H1 (cell line): ENCODE data around the gene BCAS3. TPM values are rescaled to one million over a fixed set of nuclear protein-coding genes. Genes with fewer than 3 reads are reported as not detected.

Experiments used
- CTCF ChIA-PET: fragments of 300-600 bp; sonication (Branson Sonifier 250); formaldehyde crosslinking; loops from one replicate; lab custom pipeline; 2021; ENCODE audit not compliant: partially characterized antibody; lab: Charles Lee
- POLR2A ChIA-PET: fragments of 300-600 bp; sonication (Branson Sonifier 250); formaldehyde crosslinking; loops from one replicate; lab custom pipeline; 2021; ENCODE audit warnings: inconsistent platforms; ENCODE audit not compliant: partially characterized antibody; lab: Charles Lee
- DNase-seq, 2 experiments: peaks; one replicate each; pipeline versions ENCODE4 v3.0.0 to v3.0.0-alpha.2; 2010 to 2022; ENCODE audit warnings: low spot score in 2 of 2, low read depth in 1 of 2, mixed read lengths in 1 of 2
- FAIRE-seq: peaks from 2 replicates; lab custom pipeline; 2011; peaks lifted over from hg19 to GRCh38; lab: Jason Lieb, UNC
- H2AFZ ChIP-seq: 2 replicates; pipeline ENCODE4 v1.8.1; 2012; ENCODE audit warnings: low read length, inconsistent platforms
- H2AK5ac ChIP-seq: 2 replicates; pipeline ENCODE4 v1.6.1; 2013; ENCODE audit warnings: low read depth, low read length
- H2BK120ac ChIP-seq: replicated peaks from 2 replicates; pipeline ENCODE3; 2013; ENCODE audit warnings: low read depth, low read length, inconsistent platforms
- H2BK12ac ChIP-seq: 2 replicates; pipeline ENCODE4 v1.6.1; 2013; ENCODE audit warnings: low read depth, low read length
- H2BK15ac ChIP-seq: 2 replicates; pipeline ENCODE4 v1.6.1; 2013; ENCODE audit warnings: low read length
- H2BK20ac ChIP-seq: 2 replicates; pipeline ENCODE4 v1.6.1; 2013; ENCODE audit warnings: low read length
- H2BK5ac ChIP-seq: 2 replicates; pipeline ENCODE4 v1.6.1; 2013; ENCODE audit warnings: low read depth, low read length
- H3K14ac ChIP-seq: 2 replicates; pipeline ENCODE4 v1.6.1; 2013; ENCODE audit warnings: inconsistent platforms; ENCODE audit not compliant: insufficient read length
- H3K18ac ChIP-seq: 2 replicates; pipeline ENCODE4 v1.6.1; 2013; ENCODE audit warnings: low read length; ENCODE audit errors: extremely low read depth
- H3K23ac ChIP-seq: 2 replicates; pipeline ENCODE4 v1.6.1; 2013; ENCODE audit warnings: inconsistent platforms; ENCODE audit not compliant: insufficient read length
- H3K23me2 ChIP-seq: 2 replicates; pipeline ENCODE4 v1.6.1; 2013; ENCODE audit warnings: low read depth, low read length
- H3K27ac ChIP-seq: 2 replicates; pipeline ENCODE4 v1.6.1; 2011; ENCODE audit warnings: low read depth, low read length, inconsistent platforms
- H3K27me3 ChIP-seq, 4 experiments: replicated peaks in 1 of 4; 1 replicate in 1 of 4; 2 replicates in 3 of 4; pipeline versions ENCODE4 v1.6.1 to v1.8.1; 2011 to 2013; ENCODE audit warnings: low read length in 3 of 4, mild to moderate bottlenecking in 3 of 4, inconsistent platforms in 2 of 4, mixed read lengths in 2 of 4, moderate library complexity in 1 of 4; ENCODE audit not compliant: control insufficient read depth in 3 of 4, insufficient read depth in 3 of 4; ENCODE audit errors: extremely low read depth in 1 of 4
- H3K36me3 ChIP-seq, 4 experiments: 2 replicates each; pipeline versions ENCODE4 v1.6.1 to v1.8.1; 2011 to 2013; ENCODE audit warnings: mild to moderate bottlenecking in 4 of 4, low read length in 3 of 4, moderate library complexity in 2 of 4, control low read depth in 1 of 4, inconsistent platforms in 1 of 4; ENCODE audit not compliant: insufficient read depth in 4 of 4, control insufficient read depth in 2 of 4
- H3K4ac ChIP-seq: replicated peaks from 2 replicates; pipeline ENCODE3; 2013; ENCODE audit warnings: low read length, low read depth, mixed read lengths, inconsistent platforms; ENCODE audit not compliant: insufficient read length
- H3K4me1 ChIP-seq, 4 experiments: replicated peaks in 1 of 4; 1 replicate in 1 of 4; 2 replicates in 3 of 4; pipeline versions ENCODE4 v1.6.1 to v1.8.1; 2011 to 2013; ENCODE audit warnings: low read length in 3 of 4, inconsistent platforms in 2 of 4, mixed read lengths in 1 of 4; ENCODE audit not compliant: insufficient read depth in 4 of 4, control insufficient read depth in 3 of 4
- H3K4me2 ChIP-seq, 2 experiments: 2 replicates each; pipeline versions ENCODE4 v1.6.1 to v1.8.1; 2011 to 2013; ENCODE audit warnings: low read depth in 2 of 2, low read length in 2 of 2, control low read depth in 1 of 2, inconsistent platforms in 1 of 2, mild to moderate bottlenecking in 1 of 2; ENCODE audit not compliant: insufficient read depth in 1 of 2
- H3K4me3 ChIP-seq, 4 experiments: fragments of 200-600, 300-600 bp in 1 of 4; sonication (generic), shearing (Covaris generic), sonication (Bioruptor Twin) in 1 of 4; 2 replicates each; pipeline versions ENCODE4 v1.5.1 to v1.8.1; 2011 to 2016; ENCODE audit warnings: low read length in 4 of 4, low read depth in 3 of 4, control low read depth in 2 of 4, inconsistent platforms in 2 of 4, mild to moderate bottlenecking in 2 of 4, mixed read lengths in 1 of 4, moderate library complexity in 1 of 4; ENCODE audit not compliant: insufficient read depth in 2 of 4; ENCODE audit errors: extremely low read depth in 1 of 4
- H3K56ac ChIP-seq: replicated peaks from 2 replicates; pipeline ENCODE3; 2013; ENCODE audit warnings: low read depth, mild to moderate bottlenecking, mixed read lengths, low read length, inconsistent platforms; ENCODE audit not compliant: insufficient read length
- H3K79me1 ChIP-seq: 2 replicates; pipeline ENCODE4 v1.6.1; 2013; ENCODE audit warnings: low read depth, low read length, control low read depth
- H3K79me2 ChIP-seq, 2 experiments: 2 replicates each; pipeline versions ENCODE4 v1.6.1 to v1.8.1; 2012 to 2013; ENCODE audit warnings: low read length in 2 of 2, mild to moderate bottlenecking in 2 of 2, inconsistent platforms in 1 of 2; ENCODE audit not compliant: insufficient read depth in 2 of 2, control insufficient read depth in 1 of 2
- H3K9ac ChIP-seq, 4 experiments: replicated peaks in 1 of 4; 1 replicate in 1 of 4; 2 replicates in 3 of 4; pipeline versions ENCODE4 v1.6.1 to v1.8.1; 2011 to 2013; ENCODE audit warnings: low read depth in 3 of 4, low read length in 3 of 4, control low read depth in 2 of 4, mild to moderate bottlenecking in 2 of 4, moderate library complexity in 2 of 4, inconsistent platforms in 1 of 4; ENCODE audit errors: extremely low read depth in 1 of 4
- H3K9me3 ChIP-seq, 2 experiments: 2 replicates each; pipeline versions ENCODE4 v1.6.1 to v1.8.1; 2012 to 2013; ENCODE audit warnings: mild to moderate bottlenecking in 2 of 2, moderate library complexity in 2 of 2, control low read depth in 1 of 2, inconsistent platforms in 1 of 2, low read depth in 1 of 2, low read length in 1 of 2, mixed read lengths in 1 of 2; ENCODE audit not compliant: insufficient read depth in 2 of 2
- H4K20me1 ChIP-seq, 2 experiments: replicated peaks in 1 of 2; 2 replicates each; pipeline versions ENCODE3 to v1.8.1; 2011 to 2013; ENCODE audit warnings: inconsistent platforms in 2 of 2, low read length in 2 of 2, mild to moderate bottlenecking in 1 of 2; ENCODE audit not compliant: insufficient read depth in 2 of 2, control insufficient read depth in 1 of 2
- H4K5ac ChIP-seq: 2 replicates; pipeline ENCODE4 v1.6.1; 2013; ENCODE audit warnings: low read length, low read depth, mixed read lengths, inconsistent platforms; ENCODE audit not compliant: insufficient read length
- H4K8ac ChIP-seq: 2 replicates; pipeline ENCODE4 v1.8.0; 2013; ENCODE audit warnings: mild to moderate bottlenecking, moderate library complexity, low read length, inconsistent platforms; ENCODE audit not compliant: insufficient read depth; ENCODE audit errors: extremely low read depth
- H4K91ac ChIP-seq: replicated peaks from 2 replicates; pipeline ENCODE3; 2013; ENCODE audit warnings: low read length, mixed read lengths, inconsistent platforms; ENCODE audit not compliant: insufficient read length
- BACH1 ChIP-seq: IDR thresholded peaks from 2 replicates; pipeline ENCODE4 v1.6.1; 2012; ENCODE audit warnings: low read length, improper control_type of control experiment
- FOSL1 ChIP-seq: IDR thresholded peaks from 2 replicates; pipeline ENCODE4 v1.6.1; 2011; ENCODE audit warnings: mild to moderate bottlenecking, low read depth, low read length, moderate library complexity; ENCODE audit not compliant: insufficient read depth
- GTF2F1 ChIP-seq: IDR thresholded peaks from 2 replicates; pipeline ENCODE4 v1.6.1; 2012; ENCODE audit warnings: low read depth, low read length, improper control_type of control experiment, borderline replicate concordance
- NRF1 ChIP-seq: IDR thresholded peaks from 2 replicates; pipeline ENCODE4 v1.6.1; 2011; ENCODE audit warnings: mild to moderate bottlenecking, low read depth, low read length, improper control_type of control experiment
- PHF8 ChIP-seq: fragments of 200-600 bp; sonication (generic); conservative IDR thresholded peaks from 2 replicates; pipeline ENCODE4 v1.7.1; 2012; ENCODE audit warnings: low read depth, mild to moderate bottlenecking, inconsistent platforms, low read length, moderate library complexity
- SIN3A ChIP-seq, 2 experiments: IDR thresholded peaks in 1 of 2; conservative IDR thresholded peaks in 1 of 2; 2 replicates each; pipeline ENCODE4 v1.6.1; 2011 to 2012; ENCODE audit warnings: low read length in 2 of 2, improper control_type of control experiment in 1 of 2, low read depth in 1 of 2, mild to moderate bottlenecking in 1 of 2
- SIX5 ChIP-seq: IDR thresholded peaks from 2 replicates; pipeline ENCODE4 v1.6.1; 2011; ENCODE audit warnings: mild to moderate bottlenecking, low read depth, low read length
- SUZ12 ChIP-seq: fragments of 200-600 bp; sonication (generic); IDR thresholded peaks from 2 replicates; pipeline ENCODE4 v1.6.1; 2012; ENCODE audit warnings: mild to moderate bottlenecking, inconsistent platforms, low read length, moderate library complexity, mixed read lengths
- TAF1 ChIP-seq: IDR thresholded peaks from 2 replicates; pipeline ENCODE4 v1.6.1; 2011; ENCODE audit warnings: mild to moderate bottlenecking, low read depth, low read length
- WGBS, 2 experiments: shearing (Covaris generic) in 1 of 2; methylation state at CpG; one replicate each; pipeline versions ENCODE4 v1.1.6 to v1.1.7; 2013 to 2015; ENCODE audit warnings: low lambda C conversion rate in 2 of 2, mixed read lengths in 2 of 2, inconsistent platforms in 1 of 2, low coverage in 1 of 2, missing lambda C conversion rate in 1 of 2; ENCODE audit not compliant: insufficient replicate concordance in 2 of 2, insufficient coverage in 1 of 2, insufficient read length in 1 of 2; ENCODE audit errors: extremely low coverage in 1 of 2, missing lambda C conversion rate in 1 of 2; 5-methylcytosine and 5-hydroxymethylcytosine counted together
- polyA plus RNA-seq, 7 experiments: library from polyadenylated mRNA; depleted of rRNA in 3 of 7; stranded (reverse) in 5 of 7; unstranded in 2 of 7; fragments of >200 nt in 5 of 7; fragments of 200-250 nt in 2 of 7; gene quantifications; 1 replicate in 5 of 7; 2 replicates in 1 of 7; 4 replicates in 1 of 7; pipeline versions ENCODE4 v1.2.1 to v1.2.3, GENCODE V29; 2011 to 2013; ENCODE audit warnings: missing spikeins in 2 of 7, mixed read lengths in 2 of 7
- total RNA-seq: library from RNA; stranded (reverse); fragmentation: NEBNext Ultra II Directional; extraction: Animal tissue kit (Norgen Biotek cat#: 25700); gene quantifications from 2 replicates; pipeline ENCODE4 v1.2.1, GENCODE V29; 2021
- TF ChIP-seq, protein P1 (sequence below): IDR thresholded peaks from 2 replicates; pipeline ENCODE4 v1.6.1; 2011; ENCODE audit warnings: low read length, improper control_type of control experiment

BCAS3 gene
- total and polyA plus RNA-seq, 2 of the 8 experiments (the other 6 are each of a cell fraction or from before 2014, with no cell fraction given): 9.9 to 13.3 TPM

DNA sequence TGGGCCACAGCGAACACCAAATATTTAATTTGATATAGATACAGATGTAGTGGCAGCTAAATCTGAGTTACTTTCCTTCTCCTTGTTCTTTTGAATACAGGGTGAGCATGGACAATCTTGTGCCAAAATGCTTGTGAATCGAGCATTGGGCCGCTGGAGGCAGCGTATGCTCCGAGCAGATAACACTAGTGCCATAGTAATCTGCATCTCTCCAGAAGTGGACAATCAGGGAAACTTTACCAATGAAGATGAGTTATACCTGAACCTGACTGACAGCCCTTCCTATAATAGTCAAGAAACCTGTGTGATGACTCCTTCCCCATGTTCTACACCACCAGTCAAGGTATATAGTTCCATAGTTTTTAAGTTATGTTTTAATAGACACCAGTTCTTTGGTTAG is 21.2 kb upstream of the BCAS3 start:
- Histone ChIP-seq H3K18ac (no peak overlapping the region), H3K4me3 (no peak overlapping the region), H4K91ac (no peak overlapping the region), H2BK120ac (no peak overlapping the region), H3K27me3 (no peaks in the 10 kb centered on the region), H3K9me3 (no peaks in the 10 kb centered on the region), H3K27ac (no peak overlapping the region), H3K14ac (no peak overlapping the region), H2BK5ac (no peak overlapping the region), H3K56ac (no peak overlapping the region), H2BK20ac (no peak overlapping the region), H3K79me2 (peaks cover 0 to 18% of the 10 kb centered on the region in 2 experiments; a peak in 2 of 4 replicates), H3K4me2 (no peak overlapping the region), H3K36me3 (peaks cover 0 to 10% (median 0%) of the 10 kb centered on the region in 4 experiments; a peak in 3 of 8 replicates)
- DNase-seq: no peak
- POLR2A ChIA-PET: no interaction called here
- CTCF ChIA-PET: interaction anchor here (1.1 to 2.7 kb wide), 2 partner anchors 17 to 24 kb away, joined by 3 to 10 read pairs; no protein-coding TSS in a partner anchor
- WGBS, 2 experiments: 93% methylated on average over 5 of the region's 5 CpGs; no CpG with 5 or more reads in 1 of the 2 experiments
- TF ChIP-seq SIX5: no peak
- no peak for TF ChIP-seq SUZ12
- TF ChIP-seq GTF2F1: no peak
- no peak for TF ChIP-seq NRF1
- no peak for TF ChIP-seq FOSL1
- TF ChIP-seq BACH1: no peak
- no peak for TF ChIP-seq PHF8
- no peak for TF ChIP-seq TAF1
- TF ChIP-seq, protein P1, sequence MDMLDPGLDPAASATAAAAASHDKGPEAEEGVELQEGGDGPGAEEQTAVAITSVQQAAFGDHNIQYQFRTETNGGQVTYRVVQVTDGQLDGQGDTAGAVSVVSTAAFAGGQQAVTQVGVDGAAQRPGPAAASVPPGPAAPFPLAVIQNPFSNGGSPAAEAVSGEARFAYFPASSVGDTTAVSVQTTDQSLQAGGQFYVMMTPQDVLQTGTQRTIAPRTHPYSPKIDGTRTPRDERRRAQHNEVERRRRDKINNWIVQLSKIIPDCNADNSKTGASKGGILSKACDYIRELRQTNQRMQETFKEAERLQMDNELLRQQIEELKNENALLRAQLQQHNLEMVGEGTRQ: no peak
- no peak for TF ChIP-seq SIN3A (conservative IDR thresholded peaks at IDR 0.05 in 1 of 2, IDR thresholded peaks at IDR 0.05 in 1 of 2; ENCODE audit: low read depth in 1 of 2, low read length in 2 of 2)
- TF ChIP-seq, all 59 proteins: peak for 0
- no peak overlapping the region for H2AK5ac ChIP-seq
- no peak overlapping the region for H2BK15ac ChIP-seq
- H3K23ac ChIP-seq: no peak overlapping the region
- FAIRE-seq: no peak
- no peaks in the 10 kb centered on the region for H3K79me1 ChIP-seq
- H3K4ac ChIP-seq: no peak overlapping the region
- no peak overlapping the region for H2BK12ac ChIP-seq
- no peak overlapping the region for H4K5ac ChIP-seq
- H3K23me2 ChIP-seq: no peaks in the 10 kb centered on the region
- no peaks in the 10 kb centered on the region for H3K4me1 ChIP-seq
- no peaks in the 10 kb centered on the region for H4K20me1 ChIP-seq
- H2AFZ ChIP-seq: no peak overlapping the region
- no peak overlapping the region for H4K8ac ChIP-seq
- no peak overlapping the region for H3K9ac ChIP-seq
